Measurements from ENCODE around the gene STXBP3.

STXBP3 gene

DNA sequence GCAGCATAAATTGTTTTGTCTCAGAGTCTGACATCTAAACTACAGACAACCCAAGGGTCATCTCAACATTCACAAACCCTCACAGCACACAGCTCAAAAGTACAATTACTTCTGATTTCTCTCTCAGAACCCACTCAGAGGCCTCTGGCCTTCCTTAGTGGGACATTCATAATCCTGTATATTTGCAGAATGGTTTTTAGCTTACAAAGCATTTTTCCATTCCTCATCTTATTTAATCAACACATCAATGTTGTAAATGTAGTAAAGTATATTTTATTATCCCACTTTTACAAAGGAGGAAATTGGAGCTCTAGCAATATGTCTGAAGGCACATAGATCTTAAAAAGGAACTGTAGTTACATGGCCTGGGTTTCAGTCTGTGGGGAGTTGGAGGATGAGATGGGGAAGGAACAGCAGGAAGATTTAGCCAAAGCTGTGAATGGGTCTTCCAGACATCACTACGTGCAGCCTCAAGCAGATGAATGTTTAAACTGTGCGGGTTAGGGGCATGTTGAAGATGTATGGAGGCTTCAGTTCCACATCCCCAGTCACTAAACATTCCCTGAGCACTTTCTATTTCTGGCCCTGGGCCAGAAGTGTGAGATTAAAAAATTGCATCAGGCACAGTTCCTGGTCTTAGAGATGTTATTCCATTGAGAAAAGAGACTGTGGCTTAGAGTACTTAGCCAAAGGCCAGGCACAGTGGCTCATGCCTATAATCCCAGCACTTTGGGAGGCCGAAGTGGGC is 97.1 kb downstream of the STXBP3 start:
- DNase-seq (ENCODE audit: low spot score) = no peak

DNA sequence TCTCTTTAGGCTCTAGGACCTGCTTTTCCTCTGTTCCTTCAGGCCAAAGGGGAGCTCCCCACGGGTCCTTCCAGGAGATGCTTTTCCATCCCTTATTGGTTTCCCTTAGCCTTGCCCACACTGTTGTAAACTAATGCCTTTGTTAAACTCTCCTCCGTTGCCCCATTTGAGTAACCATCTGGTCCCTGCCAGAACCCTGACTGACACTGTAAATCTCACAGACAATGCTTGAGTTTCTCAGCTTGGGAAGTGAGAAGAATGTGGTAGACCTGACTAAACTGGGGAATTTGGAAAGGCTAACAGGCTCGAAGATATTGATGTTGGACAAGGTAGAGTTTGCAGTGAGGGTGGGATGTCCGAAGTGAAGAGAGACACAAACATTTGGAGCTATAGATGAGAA is 99.0 kb downstream of the STXBP3 start:
- no peak for DNase-seq (ENCODE audit: low spot score)

DNA sequence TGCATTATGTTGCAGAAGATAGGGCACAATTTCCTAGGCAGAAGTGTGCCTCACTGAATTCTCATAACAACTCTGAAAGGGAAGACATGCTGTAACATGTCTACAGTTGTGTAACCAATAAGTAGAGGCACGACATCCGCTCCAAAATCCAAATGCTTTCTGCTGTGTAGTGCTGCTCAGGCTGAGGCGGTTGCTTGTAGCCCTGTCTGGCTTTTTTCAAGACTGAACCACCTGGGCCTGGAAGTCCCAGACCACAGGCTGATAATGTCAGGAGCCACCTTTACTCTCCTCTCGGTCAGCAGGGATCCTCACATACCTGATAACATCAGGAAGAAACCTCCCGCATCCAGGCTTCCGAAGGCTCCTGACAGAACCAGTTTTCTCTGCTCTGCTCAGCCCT is 99.5 kb downstream of the STXBP3 start:
- no peak for DNase-seq (ENCODE audit: low spot score)

DNA sequence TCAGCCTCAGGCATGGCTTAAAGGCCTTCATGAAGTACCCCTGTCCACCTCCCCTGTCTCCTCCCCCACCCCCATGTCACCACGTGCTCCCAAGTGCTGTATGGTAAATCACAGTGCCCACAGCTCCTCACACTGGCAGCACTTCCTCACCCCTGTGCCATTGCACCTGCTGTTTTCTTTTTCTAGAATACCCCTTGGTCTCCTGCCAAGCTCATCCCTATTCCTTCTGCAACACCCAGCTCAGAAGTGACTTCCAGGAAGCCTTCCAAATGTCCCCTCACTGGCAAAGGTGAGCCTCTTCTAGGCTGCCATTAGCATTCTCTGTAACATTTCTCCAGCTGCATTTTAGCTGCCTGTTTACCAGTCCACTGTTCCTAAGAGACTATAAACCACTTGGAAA is 101.0 kb downstream of the STXBP3 start:
- no peak for DNase-seq (ENCODE audit: low spot score)

DNA sequence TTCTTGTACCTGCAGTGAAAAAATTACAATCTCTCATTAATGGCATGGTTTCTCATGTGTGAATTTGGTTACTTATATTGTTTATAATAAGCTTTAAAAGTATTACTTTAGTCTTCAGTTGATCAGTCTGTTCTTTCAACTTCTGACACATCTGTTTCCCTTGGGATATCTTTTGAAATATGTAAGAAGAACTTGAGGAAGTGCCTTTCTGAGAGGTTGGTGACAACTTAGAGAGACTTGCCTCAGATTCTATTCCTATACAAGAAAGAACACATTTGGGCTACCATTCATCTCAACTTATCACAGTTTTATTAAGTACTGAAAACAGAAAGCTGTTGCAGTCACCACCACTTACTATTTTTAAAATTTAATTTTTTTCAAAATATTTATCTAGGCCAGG is 102.3 kb downstream of the STXBP3 start:
- no peak for DNase-seq (ENCODE audit: low spot score)

DNA sequence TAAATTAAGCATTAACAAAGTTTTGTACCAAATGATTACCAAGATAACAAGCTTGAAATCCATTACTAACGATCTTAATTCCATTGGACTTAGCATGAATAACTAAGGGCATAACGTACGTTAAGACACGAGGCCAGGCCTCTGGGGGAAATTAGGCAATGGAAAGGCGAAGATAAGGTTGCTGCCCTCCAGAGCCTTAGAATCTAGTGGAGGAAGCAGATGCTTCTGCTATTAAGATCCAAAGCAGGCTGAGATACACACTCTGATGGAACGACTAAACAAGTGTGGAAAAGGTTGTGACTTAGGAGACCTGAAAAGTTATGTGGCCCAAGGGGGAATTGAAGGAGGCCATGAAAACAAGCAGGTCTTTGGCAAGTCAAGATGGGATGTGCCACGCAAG is 104.5 kb downstream of the STXBP3 start:
- no peak for DNase-seq (ENCODE audit: low spot score)

DNA sequence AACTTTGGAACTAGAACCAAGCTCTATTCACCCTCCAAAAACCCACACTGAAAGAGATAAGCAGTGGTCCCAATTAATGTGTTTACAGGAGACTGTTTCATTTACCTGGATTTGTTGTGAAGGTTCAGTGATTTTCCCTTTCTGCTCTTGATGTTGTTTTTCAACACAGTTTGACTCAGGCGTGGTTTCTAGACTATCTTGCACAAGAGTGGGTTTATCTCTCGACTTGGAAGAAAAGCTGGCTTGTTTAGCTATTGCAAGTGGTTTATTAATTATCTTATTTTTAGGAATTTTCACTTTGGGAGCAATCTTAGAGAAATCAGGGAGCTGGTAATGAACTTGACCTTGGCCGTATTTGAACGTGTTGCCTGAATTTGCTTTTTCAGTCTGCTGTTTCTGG is 105.1 kb downstream of the STXBP3 start:
- DNase-seq (ENCODE audit: low spot score) = no peak

DNA sequence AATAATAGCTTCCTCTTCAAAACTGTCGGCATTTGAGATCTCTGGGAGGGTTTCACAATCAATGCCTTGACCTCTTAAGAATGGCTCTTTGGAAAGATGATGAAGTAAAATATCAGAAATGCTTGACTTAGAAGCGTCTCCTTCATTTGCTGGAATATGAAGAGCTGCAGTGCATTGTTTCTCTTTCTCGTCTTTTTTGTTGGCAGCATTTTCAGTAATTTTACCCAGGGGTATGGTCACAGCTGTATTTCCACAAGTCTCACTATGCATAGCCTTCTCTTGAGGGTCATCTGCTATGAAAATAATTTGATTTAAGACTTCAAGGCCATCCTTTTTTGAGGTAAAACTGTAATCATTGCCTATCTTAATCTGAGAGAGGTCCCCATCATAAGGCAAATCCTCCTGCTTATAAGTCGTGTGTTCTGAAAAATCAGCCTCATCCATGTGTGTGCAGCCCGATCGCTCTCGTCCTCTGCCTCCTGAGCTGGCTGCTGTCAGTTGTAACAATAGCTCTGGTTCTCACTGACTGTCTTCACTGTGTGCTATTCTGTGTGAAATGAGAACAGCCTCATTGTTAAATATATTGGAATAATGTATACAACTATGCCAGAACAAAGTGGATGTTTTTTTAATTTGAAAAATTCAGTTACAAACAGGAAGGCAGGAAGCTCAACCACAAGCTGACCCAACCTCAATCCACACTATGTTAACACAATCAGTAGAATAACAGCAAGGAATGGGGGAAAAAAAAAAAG is 105.9 kb downstream of the STXBP3 start:
- DNase-seq (ENCODE audit: low spot score) = no peak

DNA sequence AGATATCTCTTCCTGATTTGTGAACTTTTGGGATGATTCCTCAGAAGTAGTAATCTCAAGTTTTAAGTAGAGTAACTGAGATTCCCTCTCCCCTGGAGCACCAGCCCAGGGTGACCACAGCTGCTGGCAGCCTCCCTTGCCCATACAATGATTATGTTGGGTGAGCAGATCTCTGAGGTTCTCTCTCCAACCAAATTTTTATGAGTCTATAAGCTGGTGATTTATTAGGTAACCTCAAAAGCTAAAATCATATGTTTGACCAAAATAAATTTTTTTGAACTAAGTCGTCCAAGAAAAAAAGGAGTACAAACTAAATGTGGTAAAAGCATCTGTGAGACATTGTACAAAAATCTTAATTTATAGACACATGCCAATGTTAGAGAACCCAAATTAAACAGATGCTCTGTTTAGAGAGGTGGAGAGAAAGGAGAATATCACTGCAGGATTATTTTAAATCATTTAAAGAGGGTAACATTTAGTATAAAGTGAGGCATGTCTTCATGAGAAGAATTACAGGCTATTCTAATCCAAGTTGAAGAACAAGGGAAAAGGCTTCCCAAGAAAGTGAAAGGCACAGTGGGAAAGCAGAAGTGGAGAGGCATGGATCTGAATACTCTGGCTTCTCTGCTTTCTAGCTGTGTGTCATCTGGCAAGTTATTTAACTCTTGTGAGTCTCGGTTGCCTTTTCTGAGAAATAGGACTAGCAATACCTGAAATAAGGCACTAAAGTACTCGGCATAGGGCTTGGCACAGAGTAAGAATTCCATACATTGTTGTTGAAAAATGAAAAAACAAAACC is 107.9 kb downstream of the STXBP3 start:
- DNase-seq (ENCODE audit: low spot score) = no peak

DNA sequence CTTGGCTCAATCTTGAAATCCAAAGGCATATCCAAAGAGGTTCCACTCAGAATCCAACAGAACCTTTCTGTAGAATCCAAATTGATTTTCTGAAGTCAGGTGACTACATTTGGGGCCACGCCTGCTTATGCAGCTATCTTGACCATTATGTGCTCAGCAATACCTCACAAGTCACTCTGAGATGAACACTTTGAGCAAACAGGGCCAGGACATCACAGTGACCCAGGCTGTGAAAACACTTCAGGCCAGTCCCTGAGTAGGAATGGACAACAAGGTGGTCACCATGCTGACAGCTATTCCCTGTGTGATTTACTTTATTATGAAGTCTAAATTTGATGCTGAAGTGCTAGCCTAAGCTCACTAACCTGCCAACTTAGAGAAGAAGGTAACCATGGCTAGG is 110.5 kb downstream of the STXBP3 start, which contains the start of gene AKNAD1:
AKNAD1 (minus strand) TSS at position 101 of the 400 bp plus-strand sequence. CDS start 4,430 bp downstream, outside the sequence.
- DNase-seq (ENCODE audit: low spot score) = no peak

DNA sequence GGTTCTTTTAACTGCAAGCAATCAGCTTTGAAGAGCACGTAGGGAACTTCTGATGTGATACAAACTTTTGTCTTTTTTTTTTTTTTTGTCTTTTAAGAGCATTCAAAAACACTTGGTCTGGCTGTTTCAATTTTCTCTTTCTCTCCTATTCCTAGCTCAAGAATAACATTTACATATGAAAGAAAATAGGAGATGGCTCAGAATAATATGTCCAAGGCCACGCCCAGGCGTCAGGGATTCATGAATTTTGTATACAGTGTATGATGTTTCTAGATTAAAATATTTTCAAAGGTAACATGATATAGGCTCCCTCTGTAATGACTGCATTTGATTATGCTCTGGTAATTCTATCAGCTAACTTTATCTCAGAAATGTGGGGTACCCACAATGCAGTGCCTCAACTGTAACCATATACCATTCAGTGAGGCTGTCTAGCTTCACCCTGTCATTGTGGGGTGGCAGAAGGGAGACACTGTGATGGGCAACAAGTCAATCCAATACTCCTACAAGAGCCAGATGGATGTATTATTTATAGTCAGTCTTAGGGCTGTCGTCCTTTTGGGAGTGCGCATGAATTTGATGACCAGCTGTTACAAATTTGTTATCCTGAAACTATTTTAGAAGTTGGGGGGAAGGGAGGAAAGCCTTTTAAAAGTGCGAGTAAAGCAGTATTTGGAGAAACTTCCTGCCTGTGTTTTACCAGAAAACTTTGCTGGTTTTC is 111.9 kb downstream of the STXBP3 start:
- no peak for DNase-seq (ENCODE audit: low spot score)
